Measurements from ENCODE around the gene TVP23B.

- no peak for TF ChIP-seq CTCF (IDR thresholded peaks at IDR 0.05 in 4 of 5, conservative IDR thresholded peaks at IDR 0.05 in 1 of 5)
- peak; percentile 66 to 82 for TF ChIP-seq POLR2A (IDR thresholded peaks at IDR 0.05)
Observed at GRCh38 chr17:18855831-18856569, 75.0 kb downstream of the TVP23B start.
